Measurements from ENCODE around the gene TOP1. TPM values are rescaled to one million over a fixed set of nuclear protein-coding genes. Genes with fewer than 3 reads are reported as not detected.

Gene TOP1
- total and polyA plus RNA-seq, 9 of the 15 experiments (the other 6 are each of a cell fraction or from before 2014, with no cell fraction given): 26.4 to 127 (median 39.6) TPM

- no peak for TF ChIP-seq SREBF1 (IDR thresholded peaks at IDR 0.05; ENCODE audit: borderline replicate concordance, low read depth, low read length)
- peak; percentile 68 for TF ChIP-seq DPF2 (IDR thresholded peaks at IDR 0.05)
- TF ChIP-seq GABPA (tag; conservative IDR thresholded peaks at IDR 0.05; ENCODE audit: low read depth): no peak
- no peak for TF ChIP-seq SNIP1 (IDR thresholded peaks at IDR 0.05; ENCODE audit: low read depth)
- no peak for TF ChIP-seq ZNF699 (CRISPR knock-in tag; IDR thresholded peaks at IDR 0.05; ENCODE audit: insufficient replicate concordance)
- TF ChIP-seq ATF7 (IDR thresholded peaks at IDR 0.05): no peak
- TF ChIP-seq ZNF740 (CRISPR knock-in tag; IDR thresholded peaks at IDR 0.05): no peak
- no peak for TF ChIP-seq ZNF740 (tag; IDR thresholded peaks at IDR 0.05)
- TF ChIP-seq RBM14 (IDR thresholded peaks at IDR 0.05; ENCODE audit: borderline replicate concordance, insufficient read depth, low read depth, low read length): no peak
- no peak for TF ChIP-seq ZC3H11A (IDR thresholded peaks at IDR 0.05; ENCODE audit: low read depth, low read length)
- TF ChIP-seq NR2C1 (IDR thresholded peaks at IDR 0.05): no peak; the same call in 1 of the 2 replicates
- TF ChIP-seq NR2C1 (tag; IDR thresholded peaks at IDR 0.05): no peak
- no peak for TF ChIP-seq PTRF (tag; IDR thresholded peaks at IDR 0.05)
- no peak for TF ChIP-seq DMBX1 (CRISPR knock-in tag; IDR thresholded peaks at IDR 0.05; ENCODE audit: borderline replicate concordance)
- TF ChIP-seq RB1 (IDR thresholded peaks at IDR 0.05; ENCODE audit: low read depth): no peak
- no peak for TF ChIP-seq ZNF311 (CRISPR knock-in tag; IDR thresholded peaks at IDR 0.05)
- no peak for TF ChIP-seq CBX8 (IDR thresholded peaks at IDR 0.05; ENCODE audit: borderline replicate concordance, extremely low read depth, low read depth, low read length, poor library complexity, severe bottlenecking)
- no peak for TF ChIP-seq FIP1L1 (IDR thresholded peaks at IDR 0.05; ENCODE audit: low read depth, low read length, poor library complexity, severe bottlenecking)
- TF ChIP-seq ZNF408 (CRISPR knock-in tag; IDR thresholded peaks at IDR 0.05; ENCODE audit: low read depth): no peak
- peak; percentile 41 for TF ChIP-seq HDAC3 (IDR thresholded peaks at IDR 0.05; ENCODE audit: borderline replicate concordance, partially characterized antibody)
- TF ChIP-seq EP300 (IDR thresholded peaks at IDR 0.05; ENCODE audit: low read length): peak; percentile 17; the same call in 1 of the 2 replicates
- TF ChIP-seq POLR3G (IDR thresholded peaks at IDR 0.05; ENCODE audit: extremely low read depth, insufficient read length, insufficient replicate concordance): no peak
- no peak for TF ChIP-seq ZNF232 (CRISPR knock-in tag; IDR thresholded peaks at IDR 0.05)
- TF ChIP-seq TGIF2 (CRISPR knock-in tag; IDR thresholded peaks at IDR 0.05): no peak
- TF ChIP-seq MECOM (CRISPR knock-in tag; IDR thresholded peaks at IDR 0.05): no peak
- peak; percentile 82 for TF ChIP-seq TEAD4 (IDR thresholded peaks at IDR 0.05; ENCODE audit: low read length)
- no peak for TF ChIP-seq TEAD4 (CRISPR knock-in tag; IDR thresholded peaks at IDR 0.05; ENCODE audit: borderline replicate concordance)
- TF ChIP-seq ZNF384 (IDR thresholded peaks at IDR 0.05; ENCODE audit: low read depth, low read length): no peak
- no peak for TF ChIP-seq ZNF217 (CRISPR knock-in tag; IDR thresholded peaks at IDR 0.05)
These were observed 20.1 kb downstream of the TOP1 start (continued) for GRCh38 chr20:41048461-41049301.
